ENCODE results near the gene TNPO1.
"Not testable (repeated sequence)": the region's sequence is repeated elsewhere in the genome, so short reads cannot be mapped to it uniquely, and the experiment has no call there.

Gene TNPO1

GRCh38 chr5:72855821-72856220, 39.4 kb downstream of the TNPO1 start:
- no peak for DNase-seq

GRCh38 chr5:72857396-72857795, 40.9 kb downstream of the TNPO1 start:
- DNase-seq, result no peak

- no peak for DNase-seq
These were observed 42.7 kb downstream of the TNPO1 start for GRCh38 chr5:72859127-72859526.

GRCh38 chr5:72860499-72860898, 44.0 kb downstream of the TNPO1 start:
- DNase-seq, result no peak

- DNase-seq, result no peak
These were observed 55.0 kb downstream of the TNPO1 start for GRCh38 chr5:72871366-72872024.

GRCh38 chr5:72878854-72879253, 62.4 kb downstream of the TNPO1 start:
- DNase-seq, result no peak

GRCh38 chr5:72882989-72883388, 66.5 kb downstream of the TNPO1 start:
- no peak for DNase-seq

GRCh38 chr5:72883850-72884249, 67.4 kb downstream of the TNPO1 start:
- DNase-seq, result no peak

- no peak for DNase-seq
These were observed 68.4 kb downstream of the TNPO1 start for GRCh38 chr5:72884892-72885291.

- DNase-seq, result no peak
These were observed 69.4 kb downstream of the TNPO1 start for GRCh38 chr5:72885824-72886223.

GRCh38 chr5:72888595-72888994, 72.1 kb downstream of the TNPO1 start:
- DNase-seq, result no peak

- DNase-seq, result no peak
These were observed 72.9 kb downstream of the TNPO1 start for GRCh38 chr5:72889324-72889723.

- DNase-seq, result no peak
These were observed 76.4 kb downstream of the TNPO1 start for GRCh38 chr5:72892846-72893245.

- DNase-seq, result no peak
These were observed 79.3 kb downstream of the TNPO1 start for GRCh38 chr5:72895758-72896157.

GRCh38 chr5:72906806-72907205, 90.3 kb downstream of the TNPO1 start:
- no peak for DNase-seq

GRCh38 chr5:72908664-72909063, 92.2 kb downstream of the TNPO1 start:
- DNase-seq, result no peak

GRCh38 chr5:72917371-72917776, 100.9 kb downstream of the TNPO1 start:
- DNase-seq, result no peak

GRCh38 chr5:72920690-72921502, 104.4 kb downstream of the TNPO1 start:
- peak in 1 of 2 donors; percentile 11 for DNase-seq

GRCh38 chr5:72921886-72922285, 105.4 kb downstream of the TNPO1 start:
- no peak for DNase-seq

- no peak for DNase-seq
These were observed 106.0 kb downstream of the TNPO1 start for GRCh38 chr5:72922422-72922821.

- DNase-seq, result no peak
These were observed 109.0 kb downstream of the TNPO1 start for GRCh38 chr5:72925336-72926010.

GRCh38 chr5:72932686-72933085, 116.2 kb downstream of the TNPO1 start:
- DNase-seq, result not testable (repeated sequence)

- DNase-seq, result not testable (repeated sequence)
These were observed 118.7 kb downstream of the TNPO1 start for GRCh38 chr5:72934953-72935725.

Measured in CD4-positive, alpha-beta T cell treated with Interleukin-4 for 1 hour (primary cell).